ENCODE results near the gene MROH2A. TPM values are rescaled to one million over a fixed set of nuclear protein-coding genes. Genes with fewer than 3 reads are reported as not detected.

The MROH2A gene
- total RNA-seq, 2 experiments from 2014 or later: not detected

DNA sequence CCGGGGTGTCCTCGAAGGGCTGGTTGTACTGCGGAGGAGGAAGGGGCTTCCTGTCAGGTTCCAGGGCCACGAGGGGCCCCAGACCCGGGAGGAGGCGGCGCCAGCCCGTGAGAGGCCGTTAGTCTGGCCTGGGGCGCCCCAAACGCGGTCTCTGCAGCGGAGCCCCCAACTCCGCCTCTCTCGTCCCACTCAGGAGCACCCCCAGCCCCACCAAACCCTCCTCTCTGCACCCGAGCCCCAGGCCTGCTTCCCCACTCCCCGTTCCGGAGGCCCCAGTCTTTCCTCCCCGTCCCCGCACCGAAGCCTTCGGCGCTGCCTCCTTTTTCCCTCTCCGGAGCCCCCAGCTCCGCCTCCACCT is 75.7 kb downstream of the MROH2A start:
- H3K9me3 Mint-ChIP-seq: no peaks in the 10 kb centered on the region
- ATAC-seq (ENCODE audit: poor library complexity) (peak; percentile 5), DNase-seq (no peak)
- H3K4me1 ChIP-seq (ENCODE audit: insufficient read depth, low read length): peaks cover 21% of the 10 kb centered on the region
- TF ChIP-seq, protein P1, sequence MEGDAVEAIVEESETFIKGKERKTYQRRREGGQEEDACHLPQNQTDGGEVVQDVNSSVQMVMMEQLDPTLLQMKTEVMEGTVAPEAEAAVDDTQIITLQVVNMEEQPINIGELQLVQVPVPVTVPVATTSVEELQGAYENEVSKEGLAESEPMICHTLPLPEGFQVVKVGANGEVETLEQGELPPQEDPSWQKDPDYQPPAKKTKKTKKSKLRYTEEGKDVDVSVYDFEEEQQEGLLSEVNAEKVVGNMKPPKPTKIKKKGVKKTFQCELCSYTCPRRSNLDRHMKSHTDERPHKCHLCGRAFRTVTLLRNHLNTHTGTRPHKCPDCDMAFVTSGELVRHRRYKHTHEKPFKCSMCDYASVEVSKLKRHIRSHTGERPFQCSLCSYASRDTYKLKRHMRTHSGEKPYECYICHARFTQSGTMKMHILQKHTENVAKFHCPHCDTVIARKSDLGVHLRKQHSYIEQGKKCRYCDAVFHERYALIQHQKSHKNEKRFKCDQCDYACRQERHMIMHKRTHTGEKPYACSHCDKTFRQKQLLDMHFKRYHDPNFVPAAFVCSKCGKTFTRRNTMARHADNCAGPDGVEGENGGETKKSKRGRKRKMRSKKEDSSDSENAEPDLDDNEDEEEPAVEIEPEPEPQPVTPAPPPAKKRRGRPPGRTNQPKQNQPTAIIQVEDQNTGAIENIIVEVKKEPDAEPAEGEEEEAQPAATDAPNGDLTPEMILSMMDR (IDR thresholded peaks at IDR 0.05): no peak
- H3K27me3 ChIP-seq (ENCODE audit: control insufficient read depth in 1 of 2, insufficient read depth in 2 of 2, low read length in 2 of 2): peaks cover 4 to 9% of the 10 kb centered on the region in 2 experiments
- no peak overlapping the region for H3K27ac ChIP-seq (ENCODE audit: low read depth in 1 of 2, low read length in 2 of 2)
- peak overlapping the region; percentile 83 for H3K4me3 ChIP-seq (ENCODE audit: low read length)
- no peak overlapping the region for H3K27ac Mint-ChIP-seq
- no peaks in the 10 kb centered on the region for H3K9me3 ChIP-seq (ENCODE audit: control insufficient read depth in 1 of 2, insufficient read depth in 1 of 2, low read length in 2 of 2)
- peak overlapping the region; percentile 88 for H3K4me3 Mint-ChIP-seq
- H3K36me3 Mint-ChIP-seq (ENCODE audit: low read depth): no peaks in the 10 kb centered on the region
- H3K27me3 Mint-ChIP-seq: peaks cover 16% of the 10 kb centered on the region
- intact Hi-C loops (cut with DNase I, micrococcal nuclease): loop anchor here (2.0 to 10.0 kb wide), 4 partner anchors 15 to 1157 kb away; partner anchors contain the start of genes GIGYF2 (in 1 of the 2) and MSL3B (in 1 of the 2)
- ChIA-PET POLR2A (interaction anchor here (1.8 kb wide), 1 partner anchor 14 kb away, joined by 5 read pairs; no protein-coding TSS in a partner anchor), CTCF (no interaction called here)
- peaks cover 32% of the 10 kb centered on the region for H3K4me1 Mint-ChIP-seq (ENCODE audit: low read depth)
- no peaks in the 10 kb centered on the region for H3K36me3 ChIP-seq (ENCODE audit: insufficient read depth, low read length)

DNA sequence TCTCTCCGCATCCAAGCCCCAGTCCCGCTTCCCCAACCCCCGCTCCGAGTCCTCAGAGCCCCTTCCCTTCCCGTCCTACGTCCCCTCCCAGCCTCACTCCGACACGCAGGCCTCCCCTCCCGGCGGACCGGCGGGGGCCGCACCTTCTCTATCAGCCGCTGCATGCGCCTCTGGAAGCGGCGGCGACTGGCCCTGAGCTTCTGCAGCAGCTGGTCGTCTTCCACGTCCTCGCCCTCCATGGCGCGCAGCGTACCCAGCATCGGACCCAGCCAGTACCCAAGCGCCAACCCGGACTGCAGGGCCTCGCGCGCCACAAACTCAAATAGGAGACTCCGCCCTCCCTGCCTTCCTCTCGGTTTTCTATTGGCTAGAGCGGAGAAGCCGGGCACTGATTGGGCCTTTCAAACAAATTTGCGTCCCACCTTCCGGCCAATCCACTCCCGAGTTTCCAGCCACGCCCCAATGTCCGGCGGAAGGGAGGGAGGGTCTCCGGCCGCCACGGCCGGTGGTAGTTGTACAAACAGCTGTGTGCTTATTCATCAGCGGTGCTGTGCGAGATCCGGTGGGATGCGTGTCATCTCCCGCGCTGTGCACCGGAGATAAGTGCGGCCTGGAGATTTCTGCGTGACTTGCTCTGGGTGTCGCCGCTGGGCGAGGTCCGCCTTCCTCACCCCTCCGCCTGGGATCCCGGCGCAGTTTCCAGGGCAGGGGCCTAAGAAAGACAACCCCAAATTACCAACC is 76.3 kb downstream of the MROH2A start, which contains the start of gene HJURP:
TSS of gene HJURP (minus strand) at position 295 of the 741 bp plus-strand sequence. CDS start at position 260, 35 bp downstream.
- Mint-ChIP-seq H3K27me3 (peaks cover 16% of the 10 kb centered on the region), H3K36me3 (ENCODE audit: low read depth) (no peaks in the 10 kb centered on the region), H3K4me1 (ENCODE audit: low read depth) (peaks cover 32% of the 10 kb centered on the region), H3K4me3 (peak within 1 kb of the TSS; percentile 88), H3K9me3 (no peaks in the 10 kb centered on the region), H3K27ac (peak within 1 kb of the TSS; percentile 21)
- no peaks in the 10 kb centered on the region for H3K9me3 ChIP-seq (ENCODE audit: control insufficient read depth in 1 of 2, insufficient read depth in 1 of 2, low read length in 2 of 2)
- peaks cover 21% of the 10 kb centered on the region for H3K4me1 ChIP-seq (ENCODE audit: insufficient read depth, low read length)
- peak within 1 kb of the TSS; percentile 83 for H3K4me3 ChIP-seq (ENCODE audit: low read length)
- TF ChIP-seq, protein P1 (IDR thresholded peaks at IDR 0.05): no peak
- POLR2A ChIA-PET: interaction anchor here (1.8 kb wide), 1 partner anchor 13 kb away, joined by 5 read pairs; no protein-coding TSS in a partner anchor
- DNase-seq (peak; percentile 76 to 96 (median 82)), ATAC-seq (ENCODE audit: poor library complexity) (peak; percentile 97)
- H3K27me3 ChIP-seq (ENCODE audit: control insufficient read depth in 1 of 2, insufficient read depth in 2 of 2, low read length in 2 of 2): peaks cover 4 to 9% of the 10 kb centered on the region in 2 experiments
- intact Hi-C loops (cut with DNase I, micrococcal nuclease): loop anchor here (2.0 to 10.0 kb wide), 4 partner anchors 14 to 1157 kb away; partner anchors contain the start of genes GIGYF2 (in 1 of the 2) and MSL3B (in 1 of the 2)
- CTCF ChIA-PET: interaction anchor here (0.6 kb wide), 1 partner anchor 572 kb away, joined by 3 read pairs; no protein-coding TSS in a partner anchor
- no peaks in the 10 kb centered on the region for H3K36me3 ChIP-seq (ENCODE audit: insufficient read depth, low read length)
- no peak within 1 kb of the TSS for H3K27ac ChIP-seq (ENCODE audit: low read depth in 1 of 2, low read length in 2 of 2)

DNA sequence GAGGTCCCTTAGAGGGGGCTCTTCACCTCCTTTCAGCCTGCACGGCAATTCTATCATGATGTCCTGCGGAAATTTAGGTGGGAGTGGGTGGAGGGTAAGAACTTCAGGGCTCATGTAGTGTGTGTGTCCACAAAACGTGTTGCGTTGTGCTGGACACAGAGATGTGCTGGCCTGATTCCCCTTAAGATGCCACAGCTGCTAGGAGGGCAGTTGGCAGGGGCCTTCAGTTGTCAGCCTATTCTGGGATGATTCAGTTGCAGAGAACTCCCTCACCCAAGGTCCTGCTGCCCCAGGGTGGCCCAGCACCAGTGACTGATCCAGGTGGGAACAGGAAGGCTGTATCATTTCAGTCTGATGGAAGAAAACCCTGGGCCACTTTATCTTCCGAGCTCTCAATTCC is 77.2 kb downstream of the MROH2A start:
- ChIA-PET CTCF (no interaction called here), POLR2A (interaction anchor here (1.8 kb wide), 1 partner anchor 12 kb away, joined by 5 read pairs; no protein-coding TSS in a partner anchor)
- Histone ChIP-seq H3K9me3 (ENCODE audit: control insufficient read depth in 1 of 2, insufficient read depth in 1 of 2, low read length in 2 of 2) (no peaks in the 10 kb centered on the region), H3K4me1 (ENCODE audit: insufficient read depth, low read length) (peaks cover 21% of the 10 kb centered on the region), H3K4me3 (ENCODE audit: low read length) (no peak overlapping the region), H3K36me3 (ENCODE audit: insufficient read depth, low read length) (no peaks in the 10 kb centered on the region), H3K27me3 (ENCODE audit: control insufficient read depth in 1 of 2, insufficient read depth in 2 of 2, low read length in 2 of 2) (peaks cover 4 to 9% of the 10 kb centered on the region in 2 experiments), H3K27ac (ENCODE audit: low read depth in 1 of 2, low read length in 2 of 2) (no peak overlapping the region)
- H3K27ac Mint-ChIP-seq: peak overlapping the region; percentile 21
- peak overlapping the region; percentile 88 for H3K4me3 Mint-ChIP-seq
- H3K27me3 Mint-ChIP-seq: peaks cover 16% of the 10 kb centered on the region
- no peaks in the 10 kb centered on the region for H3K9me3 Mint-ChIP-seq
- TF ChIP-seq, protein P1 (IDR thresholded peaks at IDR 0.05): no peak
- ATAC-seq (ENCODE audit: poor library complexity): no peak
- intact Hi-C loops (cut with DNase I, micrococcal nuclease): loop anchor here (2.0 to 10.0 kb wide), 4 partner anchors 13 to 1893 kb away; partner anchors contain the start of genes DIS3L2 (in 1 of the 2) and MSL3B (in 1 of the 2)
- no peaks in the 10 kb centered on the region for H3K36me3 Mint-ChIP-seq (ENCODE audit: low read depth)
- no peak for DNase-seq
- H3K4me1 Mint-ChIP-seq (ENCODE audit: low read depth): peaks cover 32% of the 10 kb centered on the region

All from CD4-positive, alpha-beta T cell (primary cell).